ENCODE measurements around the gene INO80B.
"Not testable (repeated sequence)": the region's sequence is repeated elsewhere in the genome, so short reads cannot be mapped to it uniquely, and the experiment has no call there.

- TF ChIP-seq, protein P1, sequence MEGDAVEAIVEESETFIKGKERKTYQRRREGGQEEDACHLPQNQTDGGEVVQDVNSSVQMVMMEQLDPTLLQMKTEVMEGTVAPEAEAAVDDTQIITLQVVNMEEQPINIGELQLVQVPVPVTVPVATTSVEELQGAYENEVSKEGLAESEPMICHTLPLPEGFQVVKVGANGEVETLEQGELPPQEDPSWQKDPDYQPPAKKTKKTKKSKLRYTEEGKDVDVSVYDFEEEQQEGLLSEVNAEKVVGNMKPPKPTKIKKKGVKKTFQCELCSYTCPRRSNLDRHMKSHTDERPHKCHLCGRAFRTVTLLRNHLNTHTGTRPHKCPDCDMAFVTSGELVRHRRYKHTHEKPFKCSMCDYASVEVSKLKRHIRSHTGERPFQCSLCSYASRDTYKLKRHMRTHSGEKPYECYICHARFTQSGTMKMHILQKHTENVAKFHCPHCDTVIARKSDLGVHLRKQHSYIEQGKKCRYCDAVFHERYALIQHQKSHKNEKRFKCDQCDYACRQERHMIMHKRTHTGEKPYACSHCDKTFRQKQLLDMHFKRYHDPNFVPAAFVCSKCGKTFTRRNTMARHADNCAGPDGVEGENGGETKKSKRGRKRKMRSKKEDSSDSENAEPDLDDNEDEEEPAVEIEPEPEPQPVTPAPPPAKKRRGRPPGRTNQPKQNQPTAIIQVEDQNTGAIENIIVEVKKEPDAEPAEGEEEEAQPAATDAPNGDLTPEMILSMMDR (IDR thresholded peaks at IDR 0.05) = not testable (repeated sequence)
- TF ChIP-seq RAD21 (IDR thresholded peaks at IDR 0.05; ENCODE audit: low read length); ZBTB33 (IDR thresholded peaks at IDR 0.05; ENCODE audit: borderline replicate concordance, low read depth); FOXM1 (IDR thresholded peaks at IDR 0.05; ENCODE audit: low read depth); POLR2AphosphoS5 (IDR thresholded peaks at IDR 0.05; ENCODE audit: low read depth, low read length); YY1 (IDR thresholded peaks at IDR 0.05; ENCODE audit: low read depth); RCOR1 (IDR thresholded peaks at IDR 0.05; ENCODE audit: low read length): not testable (repeated sequence)
- TF ChIP-seq, protein P2, sequence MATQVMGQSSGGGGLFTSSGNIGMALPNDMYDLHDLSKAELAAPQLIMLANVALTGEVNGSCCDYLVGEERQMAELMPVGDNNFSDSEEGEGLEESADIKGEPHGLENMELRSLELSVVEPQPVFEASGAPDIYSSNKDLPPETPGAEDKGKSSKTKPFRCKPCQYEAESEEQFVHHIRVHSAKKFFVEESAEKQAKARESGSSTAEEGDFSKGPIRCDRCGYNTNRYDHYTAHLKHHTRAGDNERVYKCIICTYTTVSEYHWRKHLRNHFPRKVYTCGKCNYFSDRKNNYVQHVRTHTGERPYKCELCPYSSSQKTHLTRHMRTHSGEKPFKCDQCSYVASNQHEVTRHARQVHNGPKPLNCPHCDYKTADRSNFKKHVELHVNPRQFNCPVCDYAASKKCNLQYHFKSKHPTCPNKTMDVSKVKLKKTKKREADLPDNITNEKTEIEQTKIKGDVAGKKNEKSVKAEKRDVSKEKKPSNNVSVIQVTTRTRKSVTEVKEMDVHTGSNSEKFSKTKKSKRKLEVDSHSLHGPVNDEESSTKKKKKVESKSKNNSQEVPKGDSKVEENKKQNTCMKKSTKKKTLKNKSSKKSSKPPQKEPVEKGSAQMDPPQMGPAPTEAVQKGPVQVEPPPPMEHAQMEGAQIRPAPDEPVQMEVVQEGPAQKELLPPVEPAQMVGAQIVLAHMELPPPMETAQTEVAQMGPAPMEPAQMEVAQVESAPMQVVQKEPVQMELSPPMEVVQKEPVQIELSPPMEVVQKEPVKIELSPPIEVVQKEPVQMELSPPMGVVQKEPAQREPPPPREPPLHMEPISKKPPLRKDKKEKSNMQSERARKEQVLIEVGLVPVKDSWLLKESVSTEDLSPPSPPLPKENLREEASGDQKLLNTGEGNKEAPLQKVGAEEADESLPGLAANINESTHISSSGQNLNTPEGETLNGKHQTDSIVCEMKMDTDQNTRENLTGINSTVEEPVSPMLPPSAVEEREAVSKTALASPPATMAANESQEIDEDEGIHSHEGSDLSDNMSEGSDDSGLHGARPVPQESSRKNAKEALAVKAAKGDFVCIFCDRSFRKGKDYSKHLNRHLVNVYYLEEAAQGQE (IDR thresholded peaks at IDR 0.05; ENCODE audit: low read depth, low read length) = not testable (repeated sequence)
- TF ChIP-seq, protein P3, sequence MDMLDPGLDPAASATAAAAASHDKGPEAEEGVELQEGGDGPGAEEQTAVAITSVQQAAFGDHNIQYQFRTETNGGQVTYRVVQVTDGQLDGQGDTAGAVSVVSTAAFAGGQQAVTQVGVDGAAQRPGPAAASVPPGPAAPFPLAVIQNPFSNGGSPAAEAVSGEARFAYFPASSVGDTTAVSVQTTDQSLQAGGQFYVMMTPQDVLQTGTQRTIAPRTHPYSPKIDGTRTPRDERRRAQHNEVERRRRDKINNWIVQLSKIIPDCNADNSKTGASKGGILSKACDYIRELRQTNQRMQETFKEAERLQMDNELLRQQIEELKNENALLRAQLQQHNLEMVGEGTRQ (IDR thresholded peaks at IDR 0.05; ENCODE audit: borderline replicate concordance, low read depth, low read length) = not testable (repeated sequence)
Measured at GRCh38 chr2:74460187-74460586, 5.3 kb downstream of the INO80B start.
